HUES64 (cell line): ENCODE measurements around the gene PICALM.
A peak's percentile ranks its signal among the peaks of the same experiment; 100 is the strongest.
"Not testable (repeated sequence)": the region's sequence is repeated elsewhere in the genome, so short reads cannot be mapped to it uniquely, and the experiment has no call there.

Experiments
- H3K27ac ChIP-seq: 2 replicates; pipeline ENCODE4 v1.7.0; 2013; ENCODE audit warnings: low read depth, low read length, inconsistent platforms
- H3K27me3 ChIP-seq: 2 replicates; pipeline ENCODE4 v1.6.1; 2013; ENCODE audit warnings: mild to moderate bottlenecking, low read length; ENCODE audit not compliant: insufficient read depth
- H3K36me3 ChIP-seq: 2 replicates; pipeline ENCODE4 v1.6.1; 2013; ENCODE audit warnings: mild to moderate bottlenecking, low read length; ENCODE audit not compliant: insufficient read depth
- H3K4me1 ChIP-seq: 2 replicates; pipeline ENCODE4 v1.6.1; 2013; ENCODE audit warnings: mild to moderate bottlenecking, low read length, moderate library complexity; ENCODE audit not compliant: insufficient read depth
- H3K4me3 ChIP-seq: 2 replicates; pipeline ENCODE4 v1.5.1; 2013; ENCODE audit warnings: mild to moderate bottlenecking, low read length, moderate library complexity
- H3K9ac ChIP-seq: 2 replicates; pipeline ENCODE4 v1.6.1; 2013; ENCODE audit warnings: mild to moderate bottlenecking, low read depth, low read length
- H3K9me3 ChIP-seq: 2 replicates; pipeline ENCODE4 v1.6.1; 2013; ENCODE audit warnings: low read depth, low read length; ENCODE audit not compliant: insufficient read depth
- WGBS: fragments of 150-250, 120-280 bp; methylation state at CpG from one replicate; pipeline ENCODE4 v1.1.7; 2013; ENCODE audit warnings: missing lambda C conversion rate; 5-methylcytosine and 5-hydroxymethylcytosine counted together

PICALM gene

GRCh38 chr11:85970593-85970992, 98.3 kb downstream of the PICALM start:
- WGBS: 98% methylated on average over 5 of the region's 5 CpGs
- no peaks in the 10 kb centered on the region for H3K9me3 ChIP-seq
- peaks cover 11% of the 10 kb centered on the region; the same call in 1 of the 2 replicates for H3K4me1 ChIP-seq
- H3K36me3 ChIP-seq: peaks cover 79% of the 10 kb centered on the region
- no peak overlapping the region for H3K27ac ChIP-seq
- H3K4me3 ChIP-seq: no peak overlapping the region
- no peaks in the 10 kb centered on the region for H3K27me3 ChIP-seq
- H3K9ac ChIP-seq: no peak overlapping the region

GRCh38 chr11:85967457-85967856, 101.4 kb downstream of the PICALM start:
- 70% methylated on average over 5 of the region's 5 CpGs for WGBS
- Histone ChIP-seq H3K36me3 (peaks cover 70% of the 10 kb centered on the region), H3K4me1 (peaks cover 11% of the 10 kb centered on the region; the same call in 1 of the 2 replicates), H3K27me3 (no peaks in the 10 kb centered on the region), H3K27ac (no peak overlapping the region; the same call in 1 of the 2 replicates), H3K9ac (no peak overlapping the region), H3K4me3 (no peak overlapping the region), H3K9me3 (no peaks in the 10 kb centered on the region)

DNA sequence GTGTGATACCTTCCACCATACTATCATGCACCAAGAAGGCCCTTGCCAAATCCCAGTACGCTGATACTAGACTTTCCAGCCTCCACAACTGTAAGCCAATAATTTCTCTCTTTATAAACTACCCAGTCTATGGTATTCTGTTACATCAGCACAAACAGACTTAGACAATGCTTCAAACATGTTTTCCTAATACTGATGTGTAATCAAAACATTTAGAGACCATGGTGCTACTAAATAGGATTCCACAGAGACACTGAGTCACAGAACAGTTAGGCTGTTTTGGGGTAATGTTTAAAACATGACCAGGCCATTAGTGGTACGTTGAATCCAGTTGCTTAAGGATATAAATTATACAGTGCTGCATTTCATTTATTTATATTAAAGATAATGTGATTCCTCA, 103.7 kb downstream of the PICALM start:
- Histone ChIP-seq H3K9me3 (no peaks in the 10 kb centered on the region), H3K36me3 (peaks cover 66% of the 10 kb centered on the region), H3K27ac (no peak overlapping the region), H3K9ac (no peak overlapping the region), H3K27me3 (no peaks in the 10 kb centered on the region), H3K4me3 (no peak overlapping the region), H3K4me1 (peaks cover 11% of the 10 kb centered on the region; the same call in 1 of the 2 replicates)
- WGBS: 99% methylated on average over 2 of the region's 2 CpGs

DNA sequence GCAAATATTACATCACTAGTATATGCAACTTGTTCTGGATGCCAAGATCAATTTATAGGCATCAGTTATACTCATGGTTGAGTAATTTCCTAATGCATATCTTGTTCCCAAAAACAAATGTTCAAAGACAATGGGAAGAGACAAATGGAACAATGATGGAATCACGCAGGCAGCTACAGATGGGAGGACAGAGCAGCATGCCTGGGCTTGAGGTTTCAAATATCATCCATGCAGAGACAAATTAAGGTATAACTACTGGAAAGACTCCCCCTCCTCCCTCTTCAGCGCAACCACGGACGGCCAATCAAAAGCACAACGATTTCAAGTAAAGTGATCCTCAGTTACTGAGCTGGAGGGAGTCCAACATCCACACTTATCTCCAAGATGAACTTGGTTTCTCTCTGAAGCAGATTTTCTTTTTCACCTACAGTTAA, 106.9 kb downstream of the PICALM start:
- 86% methylated on average over 5 of the region's 5 CpGs for WGBS
- H3K27ac ChIP-seq: no peak overlapping the region
- H3K9me3 ChIP-seq: no peaks in the 10 kb centered on the region
- H3K4me1 ChIP-seq: no peaks in the 10 kb centered on the region
- H3K27me3 ChIP-seq: no peaks in the 10 kb centered on the region
- no peak overlapping the region for H3K9ac ChIP-seq
- peaks cover 73% of the 10 kb centered on the region for H3K36me3 ChIP-seq
- no peak overlapping the region for H3K4me3 ChIP-seq

DNA sequence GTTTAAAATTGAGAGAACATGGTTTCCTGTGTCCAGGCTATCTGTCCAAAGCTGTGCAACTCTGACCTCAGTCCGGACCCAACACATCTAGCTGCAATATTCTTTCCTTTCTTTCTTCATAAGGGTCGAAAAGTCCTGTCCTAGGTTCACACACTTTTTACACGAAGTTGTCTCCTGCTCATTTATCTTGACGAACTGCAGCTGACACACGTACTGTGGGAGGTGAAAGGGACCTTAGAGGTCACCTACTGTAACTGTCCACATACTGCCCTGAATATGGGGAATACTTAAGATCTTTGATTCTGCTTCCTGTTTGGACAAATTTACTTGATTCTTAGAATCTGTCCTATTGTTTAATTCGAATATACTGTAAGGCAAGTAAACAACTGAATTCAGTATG, 107.8 kb downstream of the PICALM start:
- WGBS: 90% methylated on average over 6 of the region's 6 CpGs
- H3K9ac ChIP-seq: no peak overlapping the region
- H3K27me3 ChIP-seq: no peaks in the 10 kb centered on the region
- H3K4me1 ChIP-seq: peaks cover 3% of the 10 kb centered on the region; the same call in 1 of the 2 replicates
- H3K4me3 ChIP-seq: no peak overlapping the region
- peaks cover 74% of the 10 kb centered on the region for H3K36me3 ChIP-seq
- no peak overlapping the region for H3K27ac ChIP-seq
- no peaks in the 10 kb centered on the region for H3K9me3 ChIP-seq

DNA sequence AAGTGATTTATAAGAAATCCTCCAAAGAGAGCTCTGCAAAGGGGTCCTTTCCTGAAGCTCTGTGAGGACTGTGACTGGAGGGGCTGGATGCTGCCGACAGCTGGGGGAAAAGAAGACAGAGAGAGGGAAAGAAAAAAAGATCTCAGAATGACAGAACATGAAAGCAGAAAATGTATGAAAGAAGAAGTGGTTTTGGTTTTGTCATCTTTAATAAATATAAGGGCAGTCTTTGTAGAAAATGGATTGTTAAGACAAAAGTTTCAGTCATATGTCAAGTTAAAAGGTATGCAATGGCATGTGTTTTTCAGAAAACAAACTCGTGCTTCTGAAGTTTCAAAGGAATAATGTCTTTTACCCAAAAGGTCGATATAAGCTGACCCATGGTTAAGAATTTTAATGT, 108.2 kb downstream of the PICALM start:
- Histone ChIP-seq H3K27me3 (no peaks in the 10 kb centered on the region), H3K9me3 (no peaks in the 10 kb centered on the region), H3K27ac (no peak overlapping the region), H3K9ac (no peak overlapping the region), H3K36me3 (peaks cover 74% of the 10 kb centered on the region), H3K4me3 (no peak overlapping the region), H3K4me1 (peaks cover 8% of the 10 kb centered on the region; the same call in 1 of the 2 replicates)
- WGBS: 93% methylated on average over 3 of the region's 3 CpGs

GRCh38 chr11:85955531-85955930, 113.4 kb downstream of the PICALM start:
- Histone ChIP-seq H3K27ac (peak overlapping the region; percentile 32), H3K4me1 (peaks cover 14% of the 10 kb centered on the region; the same call in 1 of the 2 replicates), H3K36me3 (peaks cover 47% of the 10 kb centered on the region), H3K9me3 (no peaks in the 10 kb centered on the region), H3K27me3 (no peaks in the 10 kb centered on the region), H3K9ac (no peak overlapping the region; the same call in 1 of the 2 replicates), H3K4me3 (no peak overlapping the region)
- WGBS: 92% methylated on average over 1 of the region's 1 CpG

- Histone ChIP-seq H3K9me3 (no peaks in the 10 kb centered on the region), H3K4me1 (peaks cover 14% of the 10 kb centered on the region; the same call in 1 of the 2 replicates), H3K9ac (no peak overlapping the region), H3K27ac (no peak overlapping the region), H3K4me3 (no peak overlapping the region), H3K27me3 (no peaks in the 10 kb centered on the region), H3K36me3 (peaks cover 35% of the 10 kb centered on the region)
- 100% methylated on average over 1 of the region's 2 CpGs for WGBS
These were observed 115.3 kb downstream of the PICALM start for GRCh38 chr11:85953491-85954143.

GRCh38 chr11:85952108-85952485, 116.8 kb downstream of the PICALM start:
- H3K9me3 ChIP-seq, H3K9ac ChIP-seq, H3K4me3 ChIP-seq, H3K27ac ChIP-seq, H3K27me3 ChIP-seq: not testable (repeated sequence)
- peaks cover 14% of the 10 kb centered on the region; the same call in 1 of the 2 replicates for H3K4me1 ChIP-seq
- WGBS: 92% methylated on average over 3 of the region's 7 CpGs
- H3K36me3 ChIP-seq: peaks cover 20% of the 10 kb centered on the region

DNA sequence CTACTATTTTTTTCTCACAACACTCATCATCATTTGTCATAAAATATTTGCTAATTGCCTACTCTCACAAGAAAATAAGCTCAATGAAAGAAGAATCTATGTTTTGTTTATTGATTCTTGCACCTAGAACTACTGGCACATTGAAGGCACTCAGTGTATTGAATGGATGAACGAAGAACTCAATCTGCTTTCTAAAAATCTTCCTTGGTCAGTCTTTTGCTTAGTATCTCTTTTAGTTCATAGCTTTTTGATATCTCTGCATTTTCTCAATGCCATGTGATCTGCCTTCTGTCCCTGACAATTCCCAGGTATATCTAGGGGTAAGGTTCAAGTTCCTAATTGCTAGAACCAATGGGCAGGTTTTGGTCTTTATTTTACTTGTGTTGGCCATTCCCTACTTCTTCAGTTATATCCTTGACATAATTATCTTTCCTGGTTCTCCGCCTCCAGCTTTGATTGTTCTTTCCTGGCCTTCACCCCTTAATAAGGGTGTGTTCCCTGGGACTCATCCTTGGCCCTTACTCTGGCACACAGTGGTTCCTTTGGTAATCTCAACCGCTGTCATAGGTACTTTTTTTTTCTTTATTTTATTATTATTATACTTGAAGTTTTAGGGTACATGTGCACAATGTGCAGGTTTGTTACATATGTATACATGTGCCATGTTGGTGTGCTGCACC, 117.3 kb downstream of the PICALM start:
- Histone ChIP-seq H3K27me3 (no peaks in the 10 kb centered on the region), H3K27ac (no peak overlapping the region), H3K4me1 (peaks cover 14% of the 10 kb centered on the region; the same call in 1 of the 2 replicates), H3K9me3 (no peaks in the 10 kb centered on the region), H3K4me3 (no peak overlapping the region), H3K9ac (no peak overlapping the region), H3K36me3 (peaks cover 14% of the 10 kb centered on the region)
- WGBS: 94% methylated on average over 2 of the region's 3 CpGs

- 87% methylated on average over 4 of the region's 4 CpGs for WGBS
- H3K4me1 ChIP-seq: peaks cover 10% of the 10 kb centered on the region; the same call in 1 of the 2 replicates
- H3K4me3 ChIP-seq: no peak overlapping the region
- H3K9me3 ChIP-seq: 0 out of 2 replicates have a peak, but pooled peaks cover under 1% of the 10 kb centered on the region
- H3K36me3 ChIP-seq: peaks cover 9% of the 10 kb centered on the region; the same call in 1 of the 2 replicates
- no peak overlapping the region for H3K27ac ChIP-seq
- no peaks in the 10 kb centered on the region for H3K27me3 ChIP-seq
- no peak overlapping the region for H3K9ac ChIP-seq
These were observed 117.9 kb downstream of the PICALM start for GRCh38 chr11:85951049-85951405.
